Activated T-helper 17 cell treated with anti-CD3 and anti-CD28 coated beads, Interleukin-2, amount 50 U/mL, for 72 hours (primary cell): ENCODE measurements around the gene EBF3. TPM values are rescaled to one million over a fixed set of nuclear protein-coding genes. Genes with fewer than 3 reads are reported as not detected.

ENCODE experiments used
- ATAC-seq: fragments of 150-1000 bp; cut with Tn5 transposase; replicated peaks from 2 replicates; pipeline ENCODE4 v1.10.0; 2021; ENCODE audit warnings: mild to moderate bottlenecking, moderate library complexity
- H3K27ac Mint-ChIP-seq: one replicate; pipeline ENCODE4 v1.8.0; 2022; ENCODE audit warnings: mixed read lengths
- H3K27me3 Mint-ChIP-seq: one replicate; pipeline ENCODE4 v1.8.0; 2022; ENCODE audit warnings: mixed read lengths
- H3K36me3 Mint-ChIP-seq: one replicate; pipeline ENCODE4 v1.8.0; 2022; ENCODE audit warnings: low read depth, mild to moderate bottlenecking, mixed read lengths
- H3K4me1 Mint-ChIP-seq: one replicate; pipeline ENCODE4 v1.8.0; 2022; ENCODE audit warnings: mixed read lengths
- H3K4me3 Mint-ChIP-seq: one replicate; pipeline ENCODE4 v1.8.0; 2022; ENCODE audit warnings: mild to moderate bottlenecking, mixed read lengths
- H3K9me3 Mint-ChIP-seq: one replicate; pipeline ENCODE4 v1.8.0; 2022; ENCODE audit warnings: mixed read lengths
- total RNA-seq, 2 donors: library from RNA; stranded (reverse); gene quantifications; one replicate each; pipeline ENCODE4 v1.2.3, GENCODE V29; 2022

Gene EBF3
- total RNA-seq, 2 donors from 2014 or later, result not detected

DNA sequence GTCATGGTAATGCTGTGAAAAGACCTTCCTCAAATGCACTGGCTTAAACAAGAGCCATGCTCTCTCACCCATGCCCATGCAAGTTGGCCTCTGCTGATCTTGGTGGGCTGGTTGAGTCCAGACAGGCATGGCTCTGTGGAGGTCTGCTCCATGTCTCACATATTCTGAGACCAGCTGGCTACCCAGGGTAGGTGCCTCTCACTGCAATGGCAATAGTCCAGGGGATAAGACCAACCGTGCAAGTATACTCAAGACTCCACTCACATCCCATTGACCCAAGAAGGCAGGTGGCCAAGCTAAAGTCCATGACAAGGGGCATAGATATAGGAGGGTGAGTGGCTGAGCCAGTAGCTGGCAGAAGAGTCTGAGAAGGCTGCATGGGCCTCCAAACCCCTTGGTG lies 14.2 kb upstream of the EBF3 start:
- H3K27me3 Mint-ChIP-seq, result peaks cover 66% of the 10 kb centered on the region
- H3K4me3 Mint-ChIP-seq, result no peak overlapping the region
- no peak overlapping the region for H3K27ac Mint-ChIP-seq
- peaks cover 8% of the 10 kb centered on the region for H3K9me3 Mint-ChIP-seq
- ATAC-seq, result no peak
- H3K4me1 Mint-ChIP-seq, result no peaks in the 10 kb centered on the region
- no peaks in the 10 kb centered on the region for H3K36me3 Mint-ChIP-seq

DNA sequence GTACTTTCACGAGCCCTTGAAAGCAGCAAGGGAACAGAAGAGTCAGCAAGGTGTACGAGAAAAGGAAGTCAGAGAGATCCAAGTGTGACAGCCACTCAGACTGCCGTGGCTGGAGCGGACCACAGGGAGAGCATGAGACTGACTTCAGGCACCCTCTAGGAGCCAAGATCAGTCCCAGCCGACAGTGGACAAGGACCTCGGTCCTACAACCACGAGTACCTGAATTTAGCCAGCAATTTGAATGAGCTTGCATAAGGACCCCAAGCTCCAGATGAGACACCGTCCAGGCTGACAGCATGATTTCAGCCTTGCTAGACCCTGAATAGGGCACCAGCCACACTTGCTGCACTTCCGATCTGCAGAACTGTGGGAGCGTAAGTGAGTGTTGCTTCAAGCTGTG lies 13.7 kb upstream of the EBF3 start:
- Mint-ChIP-seq H3K9me3 (peaks cover 6% of the 10 kb centered on the region), H3K27me3 (peaks cover 60% of the 10 kb centered on the region), H3K36me3 (no peaks in the 10 kb centered on the region), H3K4me1 (no peaks in the 10 kb centered on the region), H3K4me3 (no peak overlapping the region), H3K27ac (no peak overlapping the region)
- ATAC-seq, result no peak

DNA sequence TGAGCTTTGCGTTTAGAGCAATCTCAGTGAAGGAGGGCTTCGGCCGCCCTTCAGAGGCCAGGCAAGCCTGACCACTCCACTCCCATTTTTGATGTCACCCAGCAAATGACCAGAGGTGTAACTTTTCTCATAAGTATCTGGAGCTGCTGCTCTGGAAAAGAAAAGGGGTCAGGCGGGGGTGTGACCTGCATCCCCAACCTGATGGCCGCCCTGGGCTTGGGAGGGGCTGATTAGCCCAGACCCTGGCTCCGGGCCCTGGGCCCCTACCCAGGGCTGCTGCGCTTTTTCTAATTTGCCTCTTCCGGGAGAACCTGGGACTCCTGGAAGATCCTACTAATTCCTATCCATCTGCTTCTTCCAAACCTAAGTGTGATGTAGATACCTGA lies 9.6 kb upstream of the EBF3 start:
- Mint-ChIP-seq H3K27me3 (peaks cover 59% of the 10 kb centered on the region), H3K4me3 (no peak overlapping the region), H3K4me1 (no peaks in the 10 kb centered on the region), H3K36me3 (peaks cover 8% of the 10 kb centered on the region), H3K27ac (no peak overlapping the region), H3K9me3 (no peaks in the 10 kb centered on the region)
- no peak for ATAC-seq

DNA sequence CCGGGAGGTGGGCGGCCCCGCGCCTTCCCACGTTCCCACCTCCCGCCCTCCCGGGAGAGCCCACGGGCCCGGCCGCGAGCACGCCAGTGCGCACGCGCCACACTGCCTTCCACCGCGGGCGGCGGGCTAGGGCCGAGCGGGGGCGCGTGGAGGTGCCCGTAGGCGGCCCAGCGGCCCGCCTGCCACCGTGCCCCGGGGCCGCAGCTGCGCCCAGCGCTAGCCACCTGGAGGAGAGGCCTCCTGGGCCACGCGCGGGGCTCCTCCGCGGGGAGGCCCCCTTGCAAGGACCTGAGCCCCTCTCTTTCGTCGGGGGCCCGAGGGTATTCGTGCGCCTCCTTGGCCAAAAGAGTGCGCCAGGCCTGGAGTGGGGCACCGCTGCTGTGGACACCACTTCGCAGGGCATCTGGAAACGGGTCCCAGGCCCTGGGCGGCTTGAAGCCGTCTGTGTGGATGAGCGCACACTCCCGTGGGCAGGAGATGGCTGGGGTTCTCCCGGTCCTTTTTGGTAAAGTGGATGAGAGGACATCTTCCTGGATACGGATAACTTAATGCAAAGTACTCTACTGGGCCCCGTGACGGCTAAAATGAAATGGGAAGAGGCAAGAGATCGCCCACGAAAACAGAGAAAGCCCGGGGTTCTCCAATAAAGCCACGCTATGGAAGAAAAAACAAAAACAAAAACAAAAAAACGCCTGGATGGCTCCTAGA lies 9.0 kb upstream of the EBF3 start:
- Mint-ChIP-seq H3K27ac (no peak overlapping the region), H3K27me3 (peaks cover 56% of the 10 kb centered on the region), H3K9me3 (no peaks in the 10 kb centered on the region)

DNA sequence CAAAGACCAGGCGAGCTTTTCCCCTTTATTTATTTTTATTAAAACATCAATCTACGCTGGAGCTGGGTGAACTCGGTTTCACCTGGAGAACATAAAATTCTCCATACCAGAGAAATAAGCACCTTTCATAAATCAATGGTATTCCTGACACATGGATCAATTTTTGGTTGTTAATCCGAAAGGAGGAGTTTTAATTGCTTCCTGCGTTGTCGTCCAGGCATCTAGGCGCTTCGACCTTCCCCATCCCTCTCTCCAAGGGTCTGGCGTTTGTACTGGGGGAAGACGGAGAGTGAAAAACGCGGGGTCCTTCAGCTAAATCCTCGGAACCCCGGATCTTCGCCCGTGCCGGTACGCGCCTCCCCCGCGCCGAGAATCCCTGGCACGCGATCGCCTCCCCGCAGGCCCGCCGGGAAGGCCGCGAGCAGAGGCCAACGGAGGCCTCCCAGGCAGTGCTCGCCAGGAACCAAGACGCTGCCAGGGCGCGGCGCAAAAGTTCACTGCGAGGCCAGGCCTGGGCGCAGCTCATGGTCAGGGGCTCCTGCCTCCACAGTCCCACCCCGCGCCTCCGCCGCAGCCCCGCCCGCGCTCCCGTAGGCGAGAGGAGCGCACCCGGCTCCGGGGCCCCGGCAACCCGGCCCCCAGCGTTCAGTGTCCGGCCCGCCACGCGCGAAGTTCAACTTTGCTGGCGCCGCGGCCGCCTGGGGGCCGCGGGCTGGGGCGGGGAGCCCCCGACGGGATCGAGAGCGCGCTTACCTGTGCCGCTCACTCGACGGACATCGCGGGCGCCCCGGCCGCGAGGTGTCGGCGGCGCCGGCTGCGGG lies 8.3 kb upstream of the EBF3 start:
- Mint-ChIP-seq H3K36me3 (peaks cover 8% of the 10 kb centered on the region), H3K9me3 (no peaks in the 10 kb centered on the region), H3K27ac (no peak overlapping the region), H3K4me1 (no peaks in the 10 kb centered on the region), H3K4me3 (peak overlapping the region; percentile 46), H3K27me3 (peaks cover 51% of the 10 kb centered on the region)
- ATAC-seq, result no peak

More for the DNA sequence above, 9.0 kb upstream of the EBF3 start:
- Mint-ChIP-seq H3K4me1 (no peaks in the 10 kb centered on the region), H3K36me3 (peaks cover 8% of the 10 kb centered on the region), H3K4me3 (no peak overlapping the region)
- ATAC-seq, result no peak

DNA sequence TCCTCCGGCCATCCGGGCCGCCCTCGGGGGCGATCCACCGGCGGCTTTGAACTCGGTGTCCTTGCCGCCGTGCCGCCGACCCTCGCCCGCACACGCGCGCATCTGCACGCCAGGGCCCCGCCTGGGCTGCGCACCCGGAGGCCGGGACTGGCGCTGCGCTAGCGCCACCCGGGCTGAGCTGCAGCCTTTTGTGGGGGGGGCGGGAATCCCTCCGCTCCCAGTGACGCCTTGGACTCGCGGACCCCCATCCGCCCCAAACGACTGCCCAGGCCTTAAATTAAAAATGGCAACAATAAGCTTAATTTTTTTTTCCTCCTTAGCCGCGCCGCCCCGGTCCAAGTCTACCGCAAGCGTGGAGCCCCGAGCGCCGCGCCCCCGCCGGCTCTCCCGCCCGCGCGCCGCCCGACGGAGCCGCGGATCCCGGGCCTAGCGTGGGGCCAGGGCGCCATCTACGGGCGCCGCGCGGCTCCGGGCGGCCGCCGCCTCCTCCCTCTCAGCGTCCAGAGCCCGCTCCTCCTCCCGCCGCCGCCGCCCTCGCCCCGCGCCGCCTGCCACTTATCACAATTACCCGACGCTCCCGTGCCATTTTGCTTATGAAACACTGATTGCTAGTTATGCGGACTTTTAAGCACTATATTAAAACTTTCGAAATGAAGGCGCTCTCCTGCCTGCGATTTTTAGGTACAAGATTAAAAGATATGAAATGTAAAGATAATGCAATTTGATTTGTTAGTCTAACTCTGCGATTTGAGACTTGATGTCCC lies 7.5 kb upstream of the EBF3 start:
- H3K27ac Mint-ChIP-seq, result no peak overlapping the region
- H3K4me3 Mint-ChIP-seq, result peak overlapping the region; percentile 46
- no peaks in the 10 kb centered on the region for H3K4me1 Mint-ChIP-seq
- H3K9me3 Mint-ChIP-seq, result no peaks in the 10 kb centered on the region
- peak; percentile 51 for ATAC-seq
- H3K36me3 Mint-ChIP-seq, result peaks cover 8% of the 10 kb centered on the region
- H3K27me3 Mint-ChIP-seq, result peaks cover 44% of the 10 kb centered on the region

DNA sequence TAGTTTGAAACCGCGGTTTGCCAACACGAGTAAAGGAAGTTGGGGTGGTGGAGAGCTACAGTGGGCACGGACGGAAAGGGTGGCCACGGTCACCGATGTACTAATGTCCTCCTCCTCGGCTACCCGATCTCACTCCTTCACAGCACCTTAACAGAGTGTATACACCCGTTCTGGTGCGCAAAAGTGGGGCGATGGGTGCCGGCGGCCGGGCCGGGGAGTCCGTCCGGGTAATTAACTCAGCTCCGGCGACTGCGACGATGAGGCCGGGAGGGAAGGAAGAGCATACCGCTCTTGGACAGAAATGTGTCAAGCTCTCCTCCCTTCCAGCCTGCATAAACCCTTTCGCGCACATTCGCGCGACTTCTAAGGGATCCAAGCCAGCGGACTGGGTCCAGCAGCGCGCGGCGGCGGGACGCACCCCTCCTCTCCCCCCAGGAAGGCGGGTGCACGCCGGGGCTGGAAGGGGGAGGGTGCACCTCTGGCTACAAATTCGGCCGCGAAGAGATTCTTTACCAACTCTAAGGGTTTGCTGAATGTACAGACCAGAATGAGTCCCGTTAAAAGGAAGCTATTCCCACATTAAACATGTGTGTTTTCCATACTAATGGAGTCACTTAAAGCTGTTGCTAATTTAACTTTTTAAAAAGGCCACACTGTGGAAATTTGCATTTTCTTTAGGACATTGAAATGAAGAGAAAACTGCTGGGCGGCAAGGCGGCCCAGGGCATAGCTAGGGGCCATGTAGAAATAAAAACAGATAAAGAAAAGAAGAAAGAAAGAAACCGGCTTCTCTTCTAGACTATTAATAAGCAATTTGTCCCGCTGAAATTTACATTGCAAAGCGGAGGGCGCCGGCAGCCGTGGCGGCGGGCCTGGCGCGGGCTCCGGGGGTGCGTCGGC lies 6.6 kb upstream of the EBF3 start:
- Mint-ChIP-seq H3K9me3 (no peaks in the 10 kb centered on the region), H3K27ac (no peak overlapping the region), H3K4me1 (no peaks in the 10 kb centered on the region), H3K4me3 (no peak overlapping the region), H3K36me3 (peaks cover 8% of the 10 kb centered on the region), H3K27me3 (peaks cover 46% of the 10 kb centered on the region)
- no peak for ATAC-seq

DNA sequence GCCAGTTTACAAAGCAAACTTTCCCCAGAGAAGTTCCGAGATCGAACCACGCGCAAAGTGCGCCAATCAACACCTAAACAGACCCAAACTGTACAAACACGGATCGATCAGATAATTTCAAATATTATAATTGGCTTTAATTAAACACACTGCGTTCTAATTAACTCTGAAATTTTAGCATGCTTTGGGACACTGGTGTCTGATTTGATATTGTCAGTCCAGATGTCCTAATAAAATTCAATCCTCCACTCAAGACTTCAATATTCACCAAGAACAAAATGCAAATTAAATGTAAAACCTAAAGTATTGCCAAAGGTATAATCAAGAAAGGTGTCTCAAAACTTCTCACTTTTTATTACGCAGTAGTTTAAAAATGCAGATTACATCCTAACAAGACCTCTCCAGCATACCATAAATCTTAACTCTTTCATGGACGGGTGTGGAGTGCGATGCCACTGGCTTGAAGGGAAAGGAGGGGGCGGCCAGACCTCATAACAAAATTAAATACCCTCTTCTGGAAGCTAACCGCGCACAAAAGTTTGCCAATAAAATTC lies 5.9 kb upstream of the EBF3 start:
- H3K27ac Mint-ChIP-seq, result no peak overlapping the region
- H3K4me3 Mint-ChIP-seq, result no peak overlapping the region
- no peaks in the 10 kb centered on the region for H3K4me1 Mint-ChIP-seq
- no peaks in the 10 kb centered on the region for H3K9me3 Mint-ChIP-seq
- no peak for ATAC-seq
- H3K36me3 Mint-ChIP-seq, result peaks cover 8% of the 10 kb centered on the region
- peaks cover 43% of the 10 kb centered on the region for H3K27me3 Mint-ChIP-seq

DNA sequence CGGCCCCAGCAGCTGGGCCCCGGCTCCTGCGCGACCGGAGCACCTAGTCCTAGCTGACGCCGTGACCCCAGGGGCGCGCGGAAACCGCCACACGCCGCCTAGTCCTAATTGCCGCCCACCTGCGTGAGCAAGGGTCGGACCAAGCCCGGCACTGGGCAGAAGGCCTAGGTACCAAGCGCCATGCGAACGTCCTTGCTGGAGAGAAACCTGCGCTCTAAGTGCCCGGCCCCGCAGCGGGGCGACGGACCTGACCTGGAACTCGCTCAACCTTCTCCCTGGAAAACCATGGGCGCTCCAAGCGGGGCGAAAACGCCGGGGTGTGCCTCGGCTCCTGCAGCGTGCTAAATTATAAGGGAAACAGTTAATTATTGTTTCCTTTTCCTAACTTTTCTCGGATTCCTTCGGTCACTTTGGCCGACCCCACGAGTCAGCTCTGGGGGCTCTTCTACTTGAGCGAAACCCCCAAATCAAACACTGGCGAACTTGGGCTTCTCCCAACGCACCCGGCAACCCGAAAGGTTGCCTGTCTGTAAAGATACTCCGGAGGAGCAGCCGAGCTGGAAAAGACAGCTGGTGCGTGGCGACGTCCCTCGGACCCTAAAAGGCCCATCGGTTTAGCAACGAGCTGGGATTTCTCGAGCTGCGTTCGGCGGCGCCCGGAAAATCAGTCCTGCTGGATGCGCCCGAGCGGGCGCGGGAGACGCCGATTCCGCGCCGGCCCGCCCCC lies 5.3 kb upstream of the EBF3 start:
- ATAC-seq, result no peak
- peaks cover 39% of the 10 kb centered on the region for H3K27me3 Mint-ChIP-seq
- H3K4me1 Mint-ChIP-seq, result no peaks in the 10 kb centered on the region
- peaks cover 8% of the 10 kb centered on the region for H3K36me3 Mint-ChIP-seq
- no peak overlapping the region for H3K4me3 Mint-ChIP-seq
- no peaks in the 10 kb centered on the region for H3K9me3 Mint-ChIP-seq
- no peak overlapping the region for H3K27ac Mint-ChIP-seq

DNA sequence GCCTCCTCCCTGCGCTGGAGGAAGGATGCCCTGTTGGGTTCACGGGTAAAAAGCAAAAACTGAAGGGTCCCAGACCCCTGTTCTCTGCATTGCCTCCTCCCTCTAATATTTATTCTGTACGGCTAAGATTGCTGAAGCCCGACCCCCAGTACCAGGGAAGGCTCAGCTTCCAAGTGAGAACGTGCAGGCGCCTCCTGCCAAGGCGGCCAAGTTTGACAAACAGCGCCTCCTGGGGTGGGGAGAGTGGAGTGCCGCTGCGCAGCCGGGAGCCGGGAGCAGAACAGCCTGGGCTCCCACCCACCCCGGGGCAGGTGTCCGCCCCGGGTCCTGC lies 4.7 kb upstream of the EBF3 start:
- Mint-ChIP-seq H3K27me3 (peaks cover 34% of the 10 kb centered on the region), H3K27ac (no peak overlapping the region), H3K36me3 (peaks cover 8% of the 10 kb centered on the region), H3K9me3 (no peaks in the 10 kb centered on the region), H3K4me3 (no peak overlapping the region), H3K4me1 (no peaks in the 10 kb centered on the region)
- no peak for ATAC-seq

DNA sequence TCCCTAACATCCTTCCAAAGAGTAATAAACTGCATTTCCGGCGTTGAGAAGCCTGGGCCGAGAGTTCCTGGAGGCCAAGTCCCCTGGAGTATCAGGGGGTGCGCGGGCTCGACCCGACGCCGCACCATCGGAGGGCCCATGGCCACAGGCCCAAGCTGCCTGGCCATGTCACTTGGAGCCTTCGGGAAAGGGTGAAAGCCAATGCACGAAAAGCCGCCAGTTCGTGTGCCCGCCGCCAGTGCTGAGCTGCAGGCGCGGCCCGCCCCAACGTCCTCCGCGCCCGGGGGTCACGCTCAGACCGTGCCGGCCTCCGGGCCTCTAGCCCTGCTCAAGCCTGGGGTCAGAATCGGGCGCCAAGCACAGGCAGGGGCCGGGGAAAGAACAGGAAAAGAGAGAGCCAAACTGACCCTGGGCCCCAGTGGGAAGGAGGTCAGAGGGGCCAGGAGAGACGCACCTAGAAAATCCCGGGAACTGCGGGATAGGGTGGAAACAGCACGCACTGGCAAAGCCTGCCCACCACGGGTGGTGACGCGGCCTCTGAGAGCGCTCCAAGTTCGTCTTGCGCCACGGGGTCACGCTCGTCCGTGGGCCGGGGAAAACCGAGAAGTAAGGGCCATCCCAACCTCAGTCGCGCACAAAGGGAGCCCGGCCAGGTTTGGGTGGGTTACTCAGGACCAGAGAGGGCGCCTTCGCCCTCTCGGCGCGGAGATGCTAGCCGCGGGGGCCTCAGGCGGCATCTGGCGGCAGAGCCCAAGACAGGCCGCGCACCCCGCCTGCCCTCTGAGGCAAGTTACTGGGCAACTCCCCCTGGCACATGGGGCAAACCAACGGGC lies 4.2 kb upstream of the EBF3 start:
- H3K4me3 Mint-ChIP-seq, result no peak overlapping the region
- no peak overlapping the region for H3K27ac Mint-ChIP-seq
- H3K4me1 Mint-ChIP-seq, result no peaks in the 10 kb centered on the region
- H3K27me3 Mint-ChIP-seq, result peaks cover 34% of the 10 kb centered on the region
- peaks cover 8% of the 10 kb centered on the region for H3K36me3 Mint-ChIP-seq
- H3K9me3 Mint-ChIP-seq, result no peaks in the 10 kb centered on the region
- no peak for ATAC-seq

DNA sequence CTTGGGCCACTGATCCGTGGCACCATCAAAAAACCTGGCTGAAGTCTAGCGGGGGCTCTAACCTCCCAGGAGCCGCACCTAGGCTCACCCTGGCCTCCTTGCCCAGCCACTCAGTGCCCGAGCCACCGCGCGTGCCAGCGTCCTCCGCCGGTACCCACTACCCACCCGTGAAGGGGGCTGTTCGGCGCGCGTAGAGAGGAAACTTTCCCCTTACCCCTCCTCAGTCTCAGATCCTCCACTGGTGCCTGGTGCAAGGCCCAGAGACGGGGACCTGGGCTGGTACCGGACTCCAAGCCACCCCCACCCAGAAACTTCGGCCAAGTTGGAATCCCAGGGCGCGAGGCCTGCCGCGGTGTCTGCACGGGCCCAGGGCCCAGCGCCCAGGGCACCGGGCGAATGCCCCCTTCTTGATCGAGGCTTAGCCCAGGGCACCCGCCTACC lies 3.5 kb upstream of the EBF3 start:
- no peak overlapping the region for H3K4me3 Mint-ChIP-seq
- H3K27me3 Mint-ChIP-seq, result peaks cover 37% of the 10 kb centered on the region
- no peaks in the 10 kb centered on the region for H3K9me3 Mint-ChIP-seq
- peaks cover 3% of the 10 kb centered on the region for H3K4me1 Mint-ChIP-seq
- no peak for ATAC-seq
- peaks cover 12% of the 10 kb centered on the region for H3K36me3 Mint-ChIP-seq
- H3K27ac Mint-ChIP-seq, result no peak overlapping the region
